NCI-H510A (cell line): ENCODE measurements around the gene HARBI1.

Source experiments
- DNase-seq: peaks from one replicate; lab custom pipeline; 2025; lab: John Stamatoyannopoulos, UW

HARBI1 gene, protein sequence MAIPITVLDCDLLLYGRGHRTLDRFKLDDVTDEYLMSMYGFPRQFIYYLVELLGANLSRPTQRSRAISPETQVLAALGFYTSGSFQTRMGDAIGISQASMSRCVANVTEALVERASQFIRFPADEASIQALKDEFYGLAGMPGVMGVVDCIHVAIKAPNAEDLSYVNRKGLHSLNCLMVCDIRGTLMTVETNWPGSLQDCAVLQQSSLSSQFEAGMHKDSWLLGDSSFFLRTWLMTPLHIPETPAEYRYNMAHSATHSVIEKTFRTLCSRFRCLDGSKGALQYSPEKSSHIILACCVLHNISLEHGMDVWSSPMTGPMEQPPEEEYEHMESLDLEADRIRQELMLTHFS

DNA sequence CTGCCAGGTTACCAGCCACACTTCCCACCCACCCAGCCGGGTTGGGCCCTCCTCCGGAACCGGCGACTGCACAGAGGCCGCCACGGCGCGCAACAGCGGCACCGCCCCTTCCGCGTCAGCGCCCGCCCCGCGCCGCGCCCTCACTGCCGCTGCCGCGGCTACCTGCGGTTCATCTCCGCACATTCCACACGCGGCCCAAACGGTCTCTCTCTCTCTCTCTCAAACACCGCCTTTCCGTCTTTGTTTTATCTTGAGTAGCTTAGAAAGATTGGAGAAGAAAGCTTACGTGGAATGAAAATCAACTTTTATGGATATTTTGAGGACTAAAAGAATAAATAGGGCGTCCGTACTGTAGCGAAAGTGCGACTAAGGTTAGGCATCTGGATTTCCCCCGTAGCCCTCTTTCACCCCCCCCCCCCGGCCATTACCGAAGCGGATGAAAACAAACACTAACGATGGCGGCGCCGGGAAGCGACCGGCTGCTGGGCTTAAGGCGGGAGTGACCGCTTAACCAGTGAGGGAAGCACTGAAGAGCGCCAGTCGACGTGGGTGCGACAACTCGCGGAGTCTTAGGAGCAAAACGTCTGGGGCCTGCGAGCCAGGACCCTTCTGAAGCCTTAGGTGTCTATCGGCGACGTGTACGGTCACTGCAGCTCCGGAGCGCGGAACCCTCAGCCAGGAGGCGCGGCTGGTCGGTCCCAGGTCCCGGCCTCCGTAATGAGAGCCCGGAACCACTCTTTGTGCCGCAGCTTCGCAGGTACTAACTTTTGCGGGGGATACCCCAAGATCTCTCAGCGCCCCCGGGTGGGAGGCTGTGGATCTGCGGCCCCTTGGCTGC, at the start of gene HARBI1, which contains the start of gene ATG13:
Gene HARBI1 (minus strand): TSS at position 94 of the 838 bp plus-strand sequence. CDS start 990 bp downstream, outside the sequence.
Gene ATG13 (plus strand): TSS at position 420 of the 838 bp plus-strand sequence. CDS start 26,739 bp downstream, outside the sequence.
- DNase-seq = peak; percentile 25

DNA sequence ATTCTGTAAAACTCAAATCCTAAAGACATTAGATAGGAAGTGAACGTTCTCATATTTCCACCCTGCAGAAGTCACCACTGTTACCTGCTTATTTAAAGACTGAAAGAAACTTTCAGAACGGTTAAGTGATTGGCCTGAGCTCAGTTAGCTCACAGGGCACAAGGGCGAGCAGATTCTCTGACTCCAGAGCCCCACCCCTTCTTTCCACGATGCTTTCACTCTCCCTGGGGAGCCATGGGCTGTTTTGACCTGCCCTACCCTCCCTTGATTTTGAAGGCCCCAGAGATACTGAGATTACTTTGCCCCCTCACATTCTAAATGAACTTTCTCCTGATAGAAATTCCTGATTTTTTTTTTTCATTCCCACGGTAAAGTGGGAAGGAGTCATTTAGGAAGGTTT, 49.5 kb upstream of the HARBI1 start:
- DNase-seq = no peak

DNA sequence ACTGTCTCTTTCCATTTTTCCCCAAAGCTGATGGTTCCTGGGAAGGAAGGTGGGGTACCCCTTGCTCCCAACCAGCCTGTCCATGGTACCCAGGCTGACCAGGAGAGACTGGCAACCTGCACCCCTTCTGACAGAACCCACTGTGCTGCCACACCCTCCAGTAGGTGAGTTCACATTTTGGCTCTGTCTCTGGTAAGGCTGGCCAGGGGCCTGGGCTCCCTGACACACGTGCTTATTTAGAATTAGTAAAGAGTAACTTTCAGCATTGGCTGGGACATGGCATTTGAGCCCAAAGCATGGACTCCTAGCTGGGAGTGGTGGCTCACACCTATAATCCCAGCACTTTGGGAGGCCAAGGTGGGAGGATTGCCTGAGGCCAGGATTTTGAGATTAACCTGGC, 48.3 kb upstream of the HARBI1 start:
- DNase-seq = no peak

DNA sequence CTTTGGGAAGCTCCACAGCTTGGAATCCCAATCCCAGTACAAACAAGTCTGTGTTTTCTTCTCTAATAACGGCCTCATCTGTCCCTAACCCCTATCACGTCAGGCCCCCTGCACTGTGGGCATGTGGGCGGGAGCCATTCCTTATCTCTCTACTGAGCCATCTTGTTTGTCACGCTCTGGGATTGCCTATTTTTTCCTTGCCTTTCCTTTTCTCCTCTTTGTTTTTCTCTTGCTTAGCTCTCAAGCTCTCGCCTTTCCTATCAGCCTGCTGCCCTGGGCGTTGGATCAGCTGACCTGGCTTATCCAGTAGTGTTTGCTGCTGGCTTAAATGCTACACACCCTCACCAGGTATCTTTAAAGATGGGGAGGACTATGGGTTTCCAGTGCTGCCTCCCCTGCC, 47.6 kb upstream of the HARBI1 start:
- no peak for DNase-seq

DNA sequence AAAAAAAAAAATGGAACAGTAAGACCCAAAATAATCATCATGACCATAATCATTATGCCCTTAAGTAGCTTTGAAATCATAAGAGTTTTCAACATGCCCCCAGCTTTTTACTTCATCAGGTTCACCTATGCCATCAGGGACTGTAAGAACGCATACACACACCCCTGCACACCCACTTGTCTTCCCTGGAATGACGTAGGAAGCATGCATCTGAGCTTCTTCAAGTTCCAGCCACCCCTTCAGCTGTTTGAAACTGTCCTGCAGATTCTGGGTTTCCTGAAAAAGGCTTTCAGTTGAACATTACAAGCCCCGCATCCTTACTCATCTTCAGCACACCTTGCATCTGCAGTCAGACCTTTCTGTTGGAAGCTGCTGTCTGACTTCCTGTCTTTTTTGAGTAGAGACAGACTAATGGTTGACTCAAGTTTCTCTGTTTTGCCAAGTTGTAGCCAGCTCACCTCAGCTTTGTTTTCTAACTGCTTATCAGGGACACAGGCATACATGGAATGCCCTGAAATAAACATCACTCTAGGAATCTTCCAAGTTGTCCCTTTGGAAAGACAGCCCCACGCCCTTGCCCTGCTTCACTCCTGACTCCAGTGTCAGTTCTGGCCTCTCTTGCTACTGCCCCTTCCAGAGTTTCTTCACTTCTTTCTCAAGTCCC, 46.4 kb upstream of the HARBI1 start:
- no peak for DNase-seq

DNA sequence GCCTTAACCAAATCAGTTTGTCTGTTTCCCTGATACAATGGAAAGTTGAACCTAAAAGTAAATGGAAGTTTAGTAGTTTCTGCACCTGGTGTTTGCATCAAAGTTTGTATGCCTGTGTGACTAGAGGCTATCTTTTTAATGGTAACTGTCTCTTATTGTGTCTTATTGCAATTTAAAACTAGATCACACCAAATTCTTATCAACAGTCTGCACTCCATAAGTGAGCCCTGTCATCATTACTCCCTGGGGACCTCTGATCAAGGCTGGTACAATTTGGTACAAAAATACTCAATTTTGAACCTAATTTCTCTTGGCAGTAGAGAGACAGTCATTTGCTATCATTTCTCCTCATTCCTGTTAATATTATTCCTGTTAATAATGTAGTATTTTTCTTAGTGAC, 45.3 kb upstream of the HARBI1 start:
- no peak for DNase-seq

DNA sequence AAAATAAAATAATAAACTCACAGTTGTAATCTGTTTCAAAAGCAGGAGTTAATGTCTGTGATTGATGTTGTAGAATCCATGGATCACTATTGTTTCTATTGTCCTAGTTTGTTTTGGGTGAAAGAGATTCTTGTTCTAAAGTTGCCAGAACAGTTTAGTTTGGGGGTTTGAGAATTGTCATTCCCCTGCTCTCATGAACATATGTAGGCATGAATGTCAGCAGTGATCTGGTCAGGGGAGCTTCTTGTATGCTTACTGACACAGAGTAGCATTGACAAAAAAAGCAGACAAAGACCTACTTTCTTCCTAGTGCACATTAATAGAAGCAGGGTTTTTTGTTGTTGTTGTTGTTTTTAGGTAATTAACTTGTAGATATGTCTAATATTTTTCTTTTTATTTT, 44.8 kb upstream of the HARBI1 start:
- DNase-seq = no peak

DNA sequence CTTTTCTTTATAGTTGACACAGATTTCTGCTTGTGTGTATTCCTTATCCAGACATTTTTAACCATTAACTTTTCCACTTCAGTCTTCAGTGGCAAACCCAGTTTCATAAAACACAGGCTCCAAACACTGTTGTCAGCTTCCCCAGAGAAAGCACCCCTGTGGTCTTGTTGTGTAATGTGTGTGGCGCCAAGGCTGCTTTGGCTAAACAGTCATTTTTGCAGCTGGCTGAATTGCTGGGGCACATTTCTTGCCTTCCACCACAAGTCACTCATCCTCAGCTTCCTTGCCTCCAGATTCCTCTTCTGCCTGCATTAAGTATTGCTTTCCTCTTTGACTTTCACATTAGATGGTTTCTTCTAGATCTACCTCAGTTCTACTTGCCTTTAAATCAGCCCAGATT, 42.9 kb upstream of the HARBI1 start:
- DNase-seq = no peak

DNA sequence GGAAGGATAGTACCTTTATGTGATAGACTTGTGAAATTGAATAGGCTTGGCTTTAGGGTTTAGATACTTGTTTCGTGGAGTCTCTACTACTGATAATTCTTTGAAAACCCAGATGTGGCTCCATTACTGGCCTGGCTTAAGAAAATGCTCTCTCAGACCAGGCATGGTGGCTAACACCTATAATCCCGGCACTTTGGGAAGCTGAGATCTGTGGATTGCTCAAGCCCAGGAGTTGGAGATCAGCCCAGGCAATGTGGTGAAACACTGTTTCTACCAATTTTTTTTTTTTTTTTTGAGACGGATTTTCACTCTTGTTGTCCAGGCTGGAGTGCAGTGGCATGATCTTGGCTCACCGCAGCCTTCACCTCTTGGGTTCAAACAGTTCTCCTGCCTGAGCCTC, 41.2 kb upstream of the HARBI1 start:
- DNase-seq = no peak

DNA sequence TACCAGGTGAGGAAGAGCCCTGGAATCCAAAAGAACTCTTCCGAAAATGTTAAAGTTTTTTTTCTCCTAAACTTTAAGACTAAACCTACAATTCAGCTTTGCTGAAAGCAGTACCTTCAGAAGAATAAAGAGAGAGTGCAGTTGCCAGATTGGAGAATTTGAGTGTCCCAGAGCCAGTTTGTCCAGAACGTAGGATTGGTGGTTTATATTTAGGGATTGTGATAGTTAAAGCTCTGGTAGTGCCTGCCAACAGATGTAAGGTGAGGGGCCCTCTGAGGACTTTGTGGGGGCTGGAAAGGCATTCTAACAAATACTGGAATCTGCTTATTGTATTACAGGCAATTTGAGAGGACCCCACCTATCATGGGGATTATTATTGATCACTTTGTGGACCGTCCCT, 40.2 kb upstream of the HARBI1 start:
- no peak for DNase-seq

DNA sequence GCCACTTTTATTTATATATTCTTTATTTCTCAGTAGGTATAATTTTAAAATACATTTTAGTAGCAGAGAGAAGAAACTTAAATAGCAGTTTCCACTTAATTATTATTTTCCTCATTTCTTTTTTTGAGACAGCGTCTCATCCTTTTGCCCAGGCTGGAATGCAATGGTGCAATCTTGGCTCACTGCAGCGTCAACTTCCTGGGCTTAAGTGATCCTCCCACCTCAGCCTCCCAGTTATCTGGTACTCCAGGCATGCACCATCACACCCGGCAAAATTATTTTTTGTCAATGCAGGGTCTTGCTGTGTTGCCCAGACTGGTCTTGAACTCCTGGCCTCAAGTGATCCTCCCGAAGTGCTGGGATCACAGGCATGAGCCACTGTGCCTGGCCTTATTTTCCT, 38.6 kb upstream of the HARBI1 start:
- DNase-seq = no peak

DNA sequence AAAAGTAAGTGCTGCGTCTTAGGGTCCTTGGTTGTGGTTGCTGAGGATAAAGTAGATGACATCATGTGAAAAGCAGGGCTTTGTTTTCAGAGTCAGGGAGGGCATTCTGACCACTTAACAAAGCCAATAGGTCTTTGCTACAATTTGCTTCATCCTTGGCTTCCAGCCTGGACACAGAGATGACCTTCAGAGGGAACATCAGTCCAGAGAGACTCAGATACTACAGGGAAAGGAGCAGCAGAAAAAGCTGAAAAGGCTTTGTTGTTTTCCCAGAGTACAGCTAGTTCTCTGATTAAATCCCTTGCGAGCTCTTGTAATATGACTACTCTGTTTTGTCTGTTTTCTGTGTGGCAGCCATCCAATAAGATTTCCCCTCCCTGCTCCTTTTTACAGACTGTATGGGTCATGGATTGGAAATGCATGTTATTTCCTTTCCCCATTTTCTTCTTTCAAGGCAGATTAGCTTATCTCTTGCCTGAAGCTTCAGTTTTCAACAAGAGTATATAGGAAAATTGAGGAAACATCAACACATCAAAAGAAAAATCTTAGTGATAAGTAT, 32.2 kb upstream of the HARBI1 start:
- DNase-seq = no peak

DNA sequence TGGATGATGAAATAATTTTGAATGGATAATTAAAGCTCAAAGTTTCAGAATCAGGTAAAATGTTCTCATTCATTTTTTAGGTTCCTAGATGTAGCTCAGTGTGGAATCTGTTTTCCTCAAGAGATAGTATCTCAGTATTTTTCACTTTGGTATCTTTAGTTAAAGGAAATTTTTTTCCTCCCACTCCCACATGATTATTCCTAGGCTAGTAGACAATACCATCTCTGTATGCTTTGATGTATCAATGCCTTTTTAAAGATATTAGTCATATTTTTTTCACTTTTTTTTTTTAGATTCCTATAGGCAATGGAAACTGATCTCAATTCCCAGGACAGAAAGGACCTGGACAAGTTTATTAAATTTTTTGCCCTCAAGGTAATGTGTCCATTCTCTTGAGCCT, 27.0 kb upstream of the HARBI1 start:
- DNase-seq = no peak

DNA sequence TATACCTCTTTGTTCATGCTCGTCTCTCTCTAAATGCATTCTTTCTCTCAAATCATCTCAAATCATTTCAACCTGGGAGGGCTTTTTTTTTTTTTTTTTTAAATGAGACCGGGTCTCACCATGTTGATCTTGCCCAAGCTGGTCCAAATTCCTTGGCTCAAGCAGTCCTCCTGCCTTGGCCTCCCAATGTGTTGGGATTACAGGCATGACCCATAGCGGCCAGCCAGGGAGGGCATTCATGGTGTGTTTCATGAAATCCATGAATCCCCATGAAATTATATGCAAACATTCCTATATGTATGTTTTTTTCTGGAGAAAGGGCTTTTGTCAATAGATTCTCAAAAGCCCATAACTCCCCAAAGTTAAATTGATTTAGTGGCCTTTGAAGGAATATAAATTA, 26.5 kb upstream of the HARBI1 start:
- no peak for DNase-seq

DNA sequence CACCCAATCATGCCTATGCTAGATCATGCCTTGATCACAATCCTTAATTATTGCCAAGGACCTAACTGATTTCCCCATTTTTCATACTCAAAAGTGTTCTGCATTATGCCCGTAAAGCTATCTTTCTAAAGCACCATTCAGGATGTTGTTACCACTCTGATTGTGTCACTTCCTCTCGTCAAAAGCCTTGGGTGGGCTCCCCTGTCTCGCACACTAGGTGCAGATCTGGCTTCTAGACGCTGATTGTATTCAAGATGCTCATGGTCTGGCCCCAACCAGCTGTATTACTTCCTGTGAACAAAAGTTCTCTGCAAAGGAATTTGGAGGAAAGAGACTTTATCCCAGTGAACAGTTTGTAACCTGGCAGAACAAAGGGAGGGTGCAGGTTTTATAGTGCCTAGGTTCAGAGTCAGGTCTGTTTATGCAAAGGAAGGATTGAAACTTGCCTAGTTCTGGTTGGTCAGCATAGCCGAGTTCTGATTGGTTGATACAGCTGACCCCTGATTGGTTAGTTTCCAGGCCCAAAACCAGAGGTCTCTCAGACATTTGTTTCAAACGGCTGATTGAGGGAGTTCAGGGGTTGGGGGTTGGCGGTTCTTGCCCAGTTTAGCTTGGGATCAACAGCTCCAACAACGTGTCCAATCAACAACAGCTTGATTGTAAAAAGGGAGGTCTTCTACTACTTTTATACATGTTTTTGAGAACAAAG, 25.8 kb upstream of the HARBI1 start:
- no peak for DNase-seq

DNA sequence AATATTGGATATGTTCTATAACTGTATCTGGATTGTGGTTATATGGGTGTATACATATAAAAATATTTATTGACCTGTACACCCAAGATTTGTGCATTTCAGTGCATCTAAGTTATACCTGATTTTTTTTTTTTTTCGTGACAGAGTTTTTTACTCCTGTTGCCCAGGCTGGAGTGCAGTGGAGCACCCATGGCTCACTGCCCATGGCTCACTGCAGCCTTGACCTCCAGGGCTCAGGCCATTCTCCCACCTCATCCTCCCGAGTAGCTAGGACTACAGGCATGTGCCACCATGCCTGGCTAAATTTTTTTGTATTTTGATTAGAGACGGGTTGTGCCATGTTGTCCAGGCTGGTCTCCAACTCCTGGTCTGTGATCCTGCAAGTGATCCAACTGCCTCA, 24.6 kb upstream of the HARBI1 start:
- no peak for DNase-seq

DNA sequence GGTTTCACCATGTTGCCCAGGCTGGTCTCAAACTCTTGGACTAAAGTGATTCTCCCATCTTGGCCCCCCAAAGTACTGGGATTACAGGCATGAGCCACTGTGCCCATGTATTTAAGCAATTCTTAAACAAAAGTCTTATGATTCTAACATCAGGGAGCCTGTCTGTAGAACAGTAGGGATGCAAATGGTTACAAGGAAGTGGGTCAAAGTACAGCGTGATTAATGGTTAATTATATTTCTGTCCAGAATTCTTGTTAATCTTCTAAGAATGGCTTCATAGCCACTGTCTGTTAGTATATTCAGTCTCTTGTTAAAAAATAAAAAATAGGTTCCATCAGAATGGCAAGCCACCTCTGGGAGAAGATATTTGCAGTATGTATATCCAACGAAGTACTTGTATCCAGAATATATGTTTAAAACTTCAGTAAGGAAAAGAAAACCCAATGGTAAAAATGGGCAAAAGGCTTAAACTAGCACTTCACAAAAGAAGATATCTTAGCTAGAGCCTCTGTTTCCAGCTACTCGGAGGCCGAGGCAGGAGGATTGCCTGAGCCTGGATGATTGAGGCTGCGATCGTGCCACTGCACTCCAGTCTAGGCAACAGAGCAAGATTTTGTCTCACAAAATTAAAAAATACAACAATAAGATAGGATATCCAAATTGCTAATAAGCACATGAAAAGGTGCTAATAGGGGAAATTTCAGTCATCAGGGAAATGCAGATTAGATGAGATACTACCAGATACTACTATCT, 23.2 kb upstream of the HARBI1 start:
- DNase-seq = no peak

DNA sequence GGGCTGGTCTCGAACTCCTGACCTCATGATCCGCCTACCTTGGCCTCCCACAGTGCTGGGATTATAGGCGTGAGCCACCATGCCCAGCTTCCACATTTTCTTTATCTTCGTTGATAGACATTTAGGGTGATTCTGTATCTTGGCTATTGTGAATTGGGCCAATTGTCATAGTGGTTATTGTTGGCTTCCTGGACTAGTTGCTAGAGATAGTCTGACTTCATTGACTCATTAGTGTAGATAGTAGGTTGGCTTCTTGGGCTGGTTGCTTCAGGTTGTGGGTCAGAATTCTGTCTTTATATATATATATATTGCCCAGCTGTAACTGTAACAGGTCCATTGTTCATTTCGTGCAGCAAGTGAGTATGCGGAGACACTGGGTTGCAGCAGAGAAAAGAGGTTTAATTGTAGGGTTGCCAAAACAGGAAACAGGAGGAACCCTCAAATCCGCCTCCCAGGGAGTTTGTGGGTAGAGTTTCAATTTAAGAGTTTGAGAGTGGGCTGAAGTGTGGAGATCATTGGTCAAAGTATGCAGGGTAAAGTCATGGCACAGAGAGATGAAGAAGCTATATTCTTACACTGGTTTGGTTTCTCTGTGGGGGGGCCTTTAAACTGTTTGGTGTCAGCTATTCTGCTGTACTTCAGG, 22.3 kb upstream of the HARBI1 start:
- no peak for DNase-seq

DNA sequence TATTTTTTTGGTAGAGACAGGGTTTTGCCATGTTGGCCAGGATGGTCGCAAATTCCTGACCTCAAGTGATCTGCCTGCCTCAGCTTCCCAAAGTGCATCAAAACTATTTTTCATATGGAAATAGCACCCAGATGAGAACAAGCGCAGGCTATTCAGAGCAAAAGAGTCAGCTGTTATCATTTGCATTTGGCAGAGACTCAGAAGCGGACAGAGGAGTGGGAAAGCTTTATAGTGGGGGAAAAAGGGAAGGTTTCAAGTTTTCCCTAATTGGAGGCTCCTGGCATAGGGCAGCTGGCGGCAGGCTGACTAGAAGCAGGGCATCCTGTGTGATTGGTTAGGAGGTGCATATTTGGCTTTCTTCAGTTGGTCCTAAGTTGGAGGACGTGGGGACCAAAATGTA, 20.5 kb upstream of the HARBI1 start:
- DNase-seq = no peak

DNA sequence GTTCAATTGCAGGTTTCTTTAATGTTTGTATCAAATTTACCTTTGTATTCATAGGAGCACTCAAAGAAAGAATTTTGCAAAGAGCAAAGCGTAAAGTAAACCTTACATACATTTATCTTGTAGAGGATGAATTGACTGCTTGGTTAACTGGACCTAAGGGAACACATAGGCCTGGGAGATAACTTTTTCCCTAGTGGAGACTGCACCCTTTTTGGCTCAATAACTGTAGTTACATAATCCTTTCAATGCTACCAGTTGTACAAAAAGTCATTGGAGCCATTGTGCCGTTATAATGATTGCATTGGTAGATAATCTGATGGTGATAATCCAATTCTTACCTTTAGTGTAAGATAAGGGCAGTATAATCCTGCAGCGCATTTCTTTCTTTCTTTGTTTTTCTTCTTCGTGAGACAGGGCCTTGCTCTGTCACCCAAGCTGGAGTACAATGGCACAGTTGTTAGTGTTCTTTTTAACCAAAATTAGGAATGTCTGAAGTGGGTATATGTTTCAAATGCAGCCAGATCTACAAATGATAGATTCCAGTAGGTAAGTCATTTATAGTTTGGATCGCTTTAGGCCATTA, 18.6 kb upstream of the HARBI1 start:
- DNase-seq = no peak
